H1 (cell line): ENCODE data around the gene CNOT1. TPM values are rescaled to one million over a fixed set of nuclear protein-coding genes. Genes with fewer than 3 reads are reported as not detected.

Experiments used
- CTCF ChIA-PET: fragments of 300-600 bp; sonication (Branson Sonifier 250); formaldehyde crosslinking; loops from one replicate; lab custom pipeline; 2021; ENCODE audit not compliant: partially characterized antibody; lab: Charles Lee
- POLR2A ChIA-PET: fragments of 300-600 bp; sonication (Branson Sonifier 250); formaldehyde crosslinking; loops from one replicate; lab custom pipeline; 2021; ENCODE audit warnings: inconsistent platforms; ENCODE audit not compliant: partially characterized antibody; lab: Charles Lee
- DNase-seq, 2 experiments: peaks; one replicate each; pipeline versions ENCODE4 v3.0.0 to v3.0.0-alpha.2; 2010 to 2022; ENCODE audit warnings: low spot score in 2 of 2, low read depth in 1 of 2, mixed read lengths in 1 of 2
- FAIRE-seq: peaks from 2 replicates; lab custom pipeline; 2011; peaks lifted over from hg19 to GRCh38; lab: Jason Lieb, UNC
- H2AFZ ChIP-seq: 2 replicates; pipeline ENCODE4 v1.8.1; 2012; ENCODE audit warnings: low read length, inconsistent platforms
- H2AK5ac ChIP-seq: 2 replicates; pipeline ENCODE4 v1.6.1; 2013; ENCODE audit warnings: low read depth, low read length
- H2BK120ac ChIP-seq: replicated peaks from 2 replicates; pipeline ENCODE3; 2013; ENCODE audit warnings: low read depth, low read length, inconsistent platforms
- H2BK12ac ChIP-seq: 2 replicates; pipeline ENCODE4 v1.6.1; 2013; ENCODE audit warnings: low read depth, low read length
- H2BK15ac ChIP-seq: 2 replicates; pipeline ENCODE4 v1.6.1; 2013; ENCODE audit warnings: low read length
- H2BK20ac ChIP-seq: 2 replicates; pipeline ENCODE4 v1.6.1; 2013; ENCODE audit warnings: low read length
- H2BK5ac ChIP-seq: 2 replicates; pipeline ENCODE4 v1.6.1; 2013; ENCODE audit warnings: low read depth, low read length
- H3K14ac ChIP-seq: 2 replicates; pipeline ENCODE4 v1.6.1; 2013; ENCODE audit warnings: inconsistent platforms; ENCODE audit not compliant: insufficient read length
- H3K18ac ChIP-seq: 2 replicates; pipeline ENCODE4 v1.6.1; 2013; ENCODE audit warnings: low read length; ENCODE audit errors: extremely low read depth
- H3K23ac ChIP-seq: 2 replicates; pipeline ENCODE4 v1.6.1; 2013; ENCODE audit warnings: inconsistent platforms; ENCODE audit not compliant: insufficient read length
- H3K23me2 ChIP-seq: 2 replicates; pipeline ENCODE4 v1.6.1; 2013; ENCODE audit warnings: low read depth, low read length
- H3K27ac ChIP-seq: 2 replicates; pipeline ENCODE4 v1.6.1; 2011; ENCODE audit warnings: low read depth, low read length, inconsistent platforms
- H3K27me3 ChIP-seq, 4 experiments: replicated peaks in 1 of 4; 1 replicate in 1 of 4; 2 replicates in 3 of 4; pipeline versions ENCODE4 v1.6.1 to v1.8.1; 2011 to 2013; ENCODE audit warnings: low read length in 3 of 4, mild to moderate bottlenecking in 3 of 4, inconsistent platforms in 2 of 4, mixed read lengths in 2 of 4, moderate library complexity in 1 of 4; ENCODE audit not compliant: control insufficient read depth in 3 of 4, insufficient read depth in 3 of 4; ENCODE audit errors: extremely low read depth in 1 of 4
- H3K36me3 ChIP-seq, 4 experiments: 2 replicates each; pipeline versions ENCODE4 v1.6.1 to v1.8.1; 2011 to 2013; ENCODE audit warnings: mild to moderate bottlenecking in 4 of 4, low read length in 3 of 4, moderate library complexity in 2 of 4, control low read depth in 1 of 4, inconsistent platforms in 1 of 4; ENCODE audit not compliant: insufficient read depth in 4 of 4, control insufficient read depth in 2 of 4
- H3K4ac ChIP-seq: replicated peaks from 2 replicates; pipeline ENCODE3; 2013; ENCODE audit warnings: low read length, low read depth, mixed read lengths, inconsistent platforms; ENCODE audit not compliant: insufficient read length
- H3K4me1 ChIP-seq, 4 experiments: replicated peaks in 1 of 4; 1 replicate in 1 of 4; 2 replicates in 3 of 4; pipeline versions ENCODE4 v1.6.1 to v1.8.1; 2011 to 2013; ENCODE audit warnings: low read length in 3 of 4, inconsistent platforms in 2 of 4, mixed read lengths in 1 of 4; ENCODE audit not compliant: insufficient read depth in 4 of 4, control insufficient read depth in 3 of 4
- H3K4me2 ChIP-seq, 2 experiments: 2 replicates each; pipeline versions ENCODE4 v1.6.1 to v1.8.1; 2011 to 2013; ENCODE audit warnings: low read depth in 2 of 2, low read length in 2 of 2, control low read depth in 1 of 2, inconsistent platforms in 1 of 2, mild to moderate bottlenecking in 1 of 2; ENCODE audit not compliant: insufficient read depth in 1 of 2
- H3K4me3 ChIP-seq, 4 experiments: fragments of 200-600, 300-600 bp in 1 of 4; sonication (generic), shearing (Covaris generic), sonication (Bioruptor Twin) in 1 of 4; 2 replicates each; pipeline versions ENCODE4 v1.5.1 to v1.8.1; 2011 to 2016; ENCODE audit warnings: low read length in 4 of 4, low read depth in 3 of 4, control low read depth in 2 of 4, inconsistent platforms in 2 of 4, mild to moderate bottlenecking in 2 of 4, mixed read lengths in 1 of 4, moderate library complexity in 1 of 4; ENCODE audit not compliant: insufficient read depth in 2 of 4; ENCODE audit errors: extremely low read depth in 1 of 4
- H3K56ac ChIP-seq: replicated peaks from 2 replicates; pipeline ENCODE3; 2013; ENCODE audit warnings: low read depth, mild to moderate bottlenecking, mixed read lengths, low read length, inconsistent platforms; ENCODE audit not compliant: insufficient read length
- H3K79me1 ChIP-seq: 2 replicates; pipeline ENCODE4 v1.6.1; 2013; ENCODE audit warnings: low read depth, low read length, control low read depth
- H3K79me2 ChIP-seq, 2 experiments: 2 replicates each; pipeline versions ENCODE4 v1.6.1 to v1.8.1; 2012 to 2013; ENCODE audit warnings: low read length in 2 of 2, mild to moderate bottlenecking in 2 of 2, inconsistent platforms in 1 of 2; ENCODE audit not compliant: insufficient read depth in 2 of 2, control insufficient read depth in 1 of 2
- H3K9ac ChIP-seq, 4 experiments: replicated peaks in 1 of 4; 1 replicate in 1 of 4; 2 replicates in 3 of 4; pipeline versions ENCODE4 v1.6.1 to v1.8.1; 2011 to 2013; ENCODE audit warnings: low read depth in 3 of 4, low read length in 3 of 4, control low read depth in 2 of 4, mild to moderate bottlenecking in 2 of 4, moderate library complexity in 2 of 4, inconsistent platforms in 1 of 4; ENCODE audit errors: extremely low read depth in 1 of 4
- H3K9me3 ChIP-seq, 2 experiments: 2 replicates each; pipeline versions ENCODE4 v1.6.1 to v1.8.1; 2012 to 2013; ENCODE audit warnings: mild to moderate bottlenecking in 2 of 2, moderate library complexity in 2 of 2, control low read depth in 1 of 2, inconsistent platforms in 1 of 2, low read depth in 1 of 2, low read length in 1 of 2, mixed read lengths in 1 of 2; ENCODE audit not compliant: insufficient read depth in 2 of 2
- H4K20me1 ChIP-seq, 2 experiments: replicated peaks in 1 of 2; 2 replicates each; pipeline versions ENCODE3 to v1.8.1; 2011 to 2013; ENCODE audit warnings: inconsistent platforms in 2 of 2, low read length in 2 of 2, mild to moderate bottlenecking in 1 of 2; ENCODE audit not compliant: insufficient read depth in 2 of 2, control insufficient read depth in 1 of 2
- H4K5ac ChIP-seq: 2 replicates; pipeline ENCODE4 v1.6.1; 2013; ENCODE audit warnings: low read length, low read depth, mixed read lengths, inconsistent platforms; ENCODE audit not compliant: insufficient read length
- H4K8ac ChIP-seq: 2 replicates; pipeline ENCODE4 v1.8.0; 2013; ENCODE audit warnings: mild to moderate bottlenecking, moderate library complexity, low read length, inconsistent platforms; ENCODE audit not compliant: insufficient read depth; ENCODE audit errors: extremely low read depth
- H4K91ac ChIP-seq: replicated peaks from 2 replicates; pipeline ENCODE3; 2013; ENCODE audit warnings: low read length, mixed read lengths, inconsistent platforms; ENCODE audit not compliant: insufficient read length
- BRCA1 ChIP-seq: IDR thresholded peaks from 2 replicates; pipeline ENCODE4 v1.6.1; 2012; ENCODE audit warnings: low read depth, low read length, improper control_type of control experiment
- CHD1 ChIP-seq: IDR thresholded peaks from 2 replicates; pipeline ENCODE4 v1.6.1; 2012; ENCODE audit warnings: low read depth, low read length, improper control_type of control experiment
- CHD2 ChIP-seq: IDR thresholded peaks from 2 replicates; pipeline ENCODE4 v1.6.1; 2012; ENCODE audit warnings: low read length, improper control_type of control experiment
- POLR2AphosphoS5 ChIP-seq: IDR thresholded peaks from 2 replicates; pipeline ENCODE4 v1.6.1; 2011; ENCODE audit warnings: low read depth, low read length
- RNF2 ChIP-seq: fragments of 200-900, 300-1000 bp; sonication (generic); IDR thresholded peaks from 2 replicates; pipeline ENCODE4 v1.7.1; 2016; ENCODE audit warnings: borderline replicate concordance, low read depth, mild to moderate bottlenecking, antibody characterized with exemption, low read length; ENCODE audit not compliant: poor library complexity, severe bottlenecking; ENCODE audit errors: missing control alignments
- RXRA ChIP-seq: IDR thresholded peaks from 2 replicates; pipeline ENCODE4 v1.6.1; 2011; ENCODE audit warnings: low read depth, mild to moderate bottlenecking, low read length, moderate library complexity; ENCODE audit not compliant: insufficient read depth
- SIN3A ChIP-seq, 2 experiments: IDR thresholded peaks in 1 of 2; conservative IDR thresholded peaks in 1 of 2; 2 replicates each; pipeline ENCODE4 v1.6.1; 2011 to 2012; ENCODE audit warnings: low read length in 2 of 2, improper control_type of control experiment in 1 of 2, low read depth in 1 of 2, mild to moderate bottlenecking in 1 of 2
- SIRT6 ChIP-seq: IDR thresholded peaks from one replicate; pipeline ENCODE4 v1.7.1; 2012; ENCODE audit warnings: low read length, inconsistent platforms
- SP1 ChIP-seq: IDR thresholded peaks from 2 replicates; pipeline ENCODE4 v1.6.1; 2011; ENCODE audit warnings: low read depth, low read length
- YY1 ChIP-seq: IDR thresholded peaks from 2 replicates; pipeline ENCODE4 v1.6.1; 2011; ENCODE audit warnings: low read depth, mild to moderate bottlenecking, low read length
- WGBS, 2 experiments: shearing (Covaris generic) in 1 of 2; methylation state at CpG; one replicate each; pipeline versions ENCODE4 v1.1.6 to v1.1.7; 2013 to 2015; ENCODE audit warnings: low lambda C conversion rate in 2 of 2, mixed read lengths in 2 of 2, inconsistent platforms in 1 of 2, low coverage in 1 of 2, missing lambda C conversion rate in 1 of 2; ENCODE audit not compliant: insufficient replicate concordance in 2 of 2, insufficient coverage in 1 of 2, insufficient read length in 1 of 2; ENCODE audit errors: extremely low coverage in 1 of 2, missing lambda C conversion rate in 1 of 2; 5-methylcytosine and 5-hydroxymethylcytosine counted together
- polyA plus RNA-seq, 7 experiments: library from polyadenylated mRNA; depleted of rRNA in 3 of 7; stranded (reverse) in 5 of 7; unstranded in 2 of 7; fragments of >200 nt in 5 of 7; fragments of 200-250 nt in 2 of 7; gene quantifications; 1 replicate in 5 of 7; 2 replicates in 1 of 7; 4 replicates in 1 of 7; pipeline versions ENCODE4 v1.2.1 to v1.2.3, GENCODE V29; 2011 to 2013; ENCODE audit warnings: missing spikeins in 2 of 7, mixed read lengths in 2 of 7
- total RNA-seq: library from RNA; stranded (reverse); fragmentation: NEBNext Ultra II Directional; extraction: Animal tissue kit (Norgen Biotek cat#: 25700); gene quantifications from 2 replicates; pipeline ENCODE4 v1.2.1, GENCODE V29; 2021

The CNOT1 gene
- total and polyA plus RNA-seq, 2 of the 8 experiments (the other 6 are each of a cell fraction or from before 2014, with no cell fraction given), result 306 to 319 TPM

DNA sequence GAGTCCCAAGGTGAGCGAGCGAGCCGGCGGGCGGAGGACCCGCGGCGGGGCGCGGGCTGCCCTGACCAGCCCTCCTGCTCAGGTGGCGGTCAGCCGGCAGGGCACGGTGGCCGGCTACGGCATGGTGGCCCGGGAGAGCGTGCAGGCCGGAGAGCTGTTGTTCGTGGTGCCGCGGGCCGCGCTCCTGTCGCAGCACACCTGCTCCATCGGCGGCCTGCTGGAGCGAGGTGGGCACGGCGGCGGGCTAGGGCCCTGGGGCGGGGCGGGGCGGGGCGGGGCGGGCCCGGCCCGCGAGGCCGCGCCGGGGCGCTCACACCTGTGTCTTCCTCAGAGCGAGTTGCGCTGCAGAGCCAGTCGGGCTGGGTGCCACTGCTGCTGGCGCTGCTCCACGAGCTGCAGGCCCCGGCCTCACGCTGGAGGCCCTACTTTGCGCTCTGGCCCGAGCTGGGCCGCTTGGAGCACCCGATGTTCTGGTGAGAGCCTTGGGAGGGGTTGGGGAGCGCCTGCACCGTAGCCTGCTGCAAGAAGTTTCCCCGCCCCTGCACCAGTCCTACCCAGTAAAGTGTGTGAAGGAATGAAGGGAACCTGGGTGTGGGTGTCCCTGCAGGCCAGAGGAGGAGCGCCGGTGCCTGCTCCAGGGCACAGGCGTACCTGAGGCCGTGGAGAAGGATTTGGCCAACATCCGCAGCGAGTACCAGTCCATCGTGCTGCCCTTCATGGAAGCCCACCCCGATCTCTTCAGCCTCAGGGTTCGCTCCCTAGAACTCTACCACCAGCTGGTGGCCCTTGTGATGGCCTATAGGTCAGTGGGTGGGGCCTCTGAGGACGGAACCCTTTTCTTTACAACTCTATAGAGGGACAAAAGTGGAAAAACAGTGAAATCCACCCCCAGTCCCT is 113.5 kb downstream of the CNOT1 start:
- no peaks in the 10 kb centered on the region; the same call in 1 of the 2 replicates for H3K23me2 ChIP-seq
- peak overlapping the region; percentile 67 for H2BK5ac ChIP-seq
- H3K56ac ChIP-seq, result no peak overlapping the region
- no peak overlapping the region for H3K23ac ChIP-seq
- H3K9me3 ChIP-seq, result no peaks in the 10 kb centered on the region
- WGBS, 2 experiments, result 18% methylated on average over 40 of the region's 66 CpGs; no CpG with 5 or more reads in 1 of the 2 experiments
- no peaks in the 10 kb centered on the region; the same call in 1 of the 2 replicates for H3K79me1 ChIP-seq
- H3K4me3 ChIP-seq, result peak overlapping the region; percentile 72 to 95 (median 88)
- peaks cover 11 to 23% of the 10 kb centered on the region in 2 experiments for H4K20me1 ChIP-seq
- H3K79me2 ChIP-seq, result peaks cover 0 to 24% of the 10 kb centered on the region in 2 experiments; a peak in 2 of 4 replicates
- H3K27ac ChIP-seq, result peak overlapping the region; percentile 87
- H2BK15ac ChIP-seq, result no peak overlapping the region
- H2BK20ac ChIP-seq, result no peak overlapping the region
- no peak overlapping the region for H2AFZ ChIP-seq
- no peak overlapping the region for H2BK12ac ChIP-seq
- ChIA-PET CTCF (interaction anchor here (0.7 to 1.3 kb wide), 3 partner anchors 17 to 240 kb away, joined by 3 read pairs; partner anchors contain the start of gene NDRG4), POLR2A (interaction anchor here (0.8 to 2.4 kb wide), 5 partner anchors 8 to 215 kb away, joined by 3 to 9 read pairs (median 5); no protein-coding TSS in a partner anchor)
- no peak overlapping the region for H3K14ac ChIP-seq
- H2AK5ac ChIP-seq, result no peak overlapping the region; the same call in 1 of the 2 replicates
- DNase-seq (peak in 1 of 2 experiments; percentile 71), FAIRE-seq (no peak)
- peak overlapping the region; percentile 41 for H3K18ac ChIP-seq
- H3K4ac ChIP-seq, result no peak overlapping the region
- H3K4me2 ChIP-seq, result peak overlapping the region; percentile 69 to 98
- H4K8ac ChIP-seq, result peak overlapping the region; percentile 86
- H4K5ac ChIP-seq, result peak overlapping the region; percentile 73
- H3K36me3 ChIP-seq, result peaks cover 24 to 50% (median 41%) of the 10 kb centered on the region in 4 experiments
- H3K4me1 ChIP-seq, result peaks cover 4 to 13% (median 6%) of the 10 kb centered on the region in 4 experiments
- no peaks in the 10 kb centered on the region for H3K27me3 ChIP-seq
- no peak overlapping the region for H4K91ac ChIP-seq
- H2BK120ac ChIP-seq, result no peak overlapping the region
- H3K9ac ChIP-seq, result peak overlapping the region; percentile 67 to 96 (median 87)
- TF ChIP-seq BRCA1 (no peak), POLR2AphosphoS5 (peak; percentile 90), SP1 (no peak), SIN3A (conservative IDR thresholded peaks at IDR 0.05 in 1 of 2, IDR thresholded peaks at IDR 0.05 in 1 of 2; ENCODE audit: low read depth in 1 of 2, low read length in 2 of 2) (no peak), YY1 (no peak), CHD1 (no peak), RXRA (no peak), SIRT6 (no peak), CHD2 (no peak), RNF2 (no peak)
